ENCODE data around the gene NLRP3. TPM values are rescaled to one million over a fixed set of nuclear protein-coding genes. Genes with fewer than 3 reads are reported as not detected.

The NLRP3 gene
- total RNA-seq, 1 experiment from 2014 or later, result not detected

- no peaks in the 10 kb centered on the region for H4K20me1 ChIP-seq (ENCODE audit: insufficient read depth)
- no peaks in the 10 kb centered on the region for H3K79me2 ChIP-seq (ENCODE audit: insufficient read depth, low read length)
- intact Hi-C loops (cut with micrococcal nuclease), result no loop called here
- H3K9ac ChIP-seq (ENCODE audit: low read length), result no peak overlapping the region
- no peaks in the 10 kb centered on the region for H3K9me2 ChIP-seq (ENCODE audit: insufficient read depth)
- H3K27ac ChIP-seq (ENCODE audit: low read depth, low read length), result no peak overlapping the region
- ATAC-seq, result no peak
- no peak overlapping the region for H3K4me2 ChIP-seq (ENCODE audit: low read length)
- POLR2A ChIA-PET, result no interaction called here
- RAD21 ChIA-PET (ENCODE audit: low non-redundant PET in 1 of 2, low total read pairs in 2 of 2, uncharacterized antibody in 2 of 2, unreplicated experiment in 2 of 2), result no interaction called here
- H3K9me3 ChIP-seq (ENCODE audit: control insufficient read depth in 1 of 2, insufficient read depth in 1 of 2, low read depth in 1 of 2, low read length in 2 of 2), result no peaks in the 10 kb centered on the region
- DNase-seq (ENCODE audit: low read depth, low spot score), result no peak
- TF ChIP-seq YY1 (IDR thresholded peaks at IDR 0.05; ENCODE audit: extremely low read depth, insufficient replicate concordance, low read depth, low read length) (no peak), MAX (IDR thresholded peaks at IDR 0.05) (no peak), SIN3A (IDR thresholded peaks at IDR 0.05; ENCODE audit: low read depth) (no peak), POLR2A (IDR thresholded peaks at IDR 0.05; ENCODE audit: borderline replicate concordance, extremely low read depth, insufficient read depth, insufficient read length) (no peak), POLR2AphosphoS5 (IDR thresholded peaks at IDR 0.05; ENCODE audit: low read depth, low read length) (no peak), CEBPB (IDR thresholded peaks at IDR 0.05; ENCODE audit: low read depth) (no peak), EZH2 (IDR thresholded peaks at IDR 0.05) (no peak), SP1 (IDR thresholded peaks at IDR 0.05; ENCODE audit: low read depth) (no peak), REST (IDR thresholded peaks at IDR 0.05; ENCODE audit: low read depth) (no peak), EGR1 (IDR thresholded peaks at IDR 0.05; ENCODE audit: low read depth) (no peak), JUND (IDR thresholded peaks at IDR 0.05) (no peak), ZNF274 (IDR thresholded peaks at IDR 0.05; ENCODE audit: low read depth, low read length) (no peak), ZFX (IDR thresholded peaks at IDR 0.05) (no peak)
- CTCF ChIA-PET, result no interaction called here
- no peaks in the 10 kb centered on the region for H3K36me3 ChIP-seq (ENCODE audit: control insufficient read depth in 1 of 2, insufficient read depth in 2 of 2, low read length in 2 of 2)
- no peak overlapping the region for H3K4me3 ChIP-seq (replicated peaks in 1 of 2; ENCODE audit: low read depth in 1 of 2, low read length in 2 of 2)
- H2AFZ ChIP-seq (ENCODE audit: low read depth, low read length, poor library complexity, severe bottlenecking), result no peak overlapping the region
- H3K4me1 ChIP-seq (ENCODE audit: control insufficient read depth in 1 of 2, insufficient read depth in 2 of 2, low read length in 2 of 2), result peaks cover 0 to 5% of the 10 kb centered on the region in 2 experiments; a peak in 2 of 4 replicates
- BruUV-seq (replicated peaks), result no TSS peak
- H3K27me3 ChIP-seq (ENCODE audit: insufficient read depth, low read length), result peaks cover 8% of the 10 kb centered on the region
These were observed 35.5 kb downstream of the NLRP3 start for GRCh38 chr1:247451388-247452010.

All from HCT116 (cell line).